NT2/D1 (cell line): ENCODE measurements around the gene MCM6.

ENCODE experiments used
- YY1 ChIP-seq: IDR thresholded peaks from 2 replicates; pipeline ENCODE4 v1.6.1; 2011; ENCODE audit not compliant: insufficient read length, insufficient read depth
- ZNF274 ChIP-seq: IDR thresholded peaks from 2 replicates; pipeline ENCODE4 v1.6.1; 2011; ENCODE audit warnings: mild to moderate bottlenecking, low read depth, low read length

DNA sequence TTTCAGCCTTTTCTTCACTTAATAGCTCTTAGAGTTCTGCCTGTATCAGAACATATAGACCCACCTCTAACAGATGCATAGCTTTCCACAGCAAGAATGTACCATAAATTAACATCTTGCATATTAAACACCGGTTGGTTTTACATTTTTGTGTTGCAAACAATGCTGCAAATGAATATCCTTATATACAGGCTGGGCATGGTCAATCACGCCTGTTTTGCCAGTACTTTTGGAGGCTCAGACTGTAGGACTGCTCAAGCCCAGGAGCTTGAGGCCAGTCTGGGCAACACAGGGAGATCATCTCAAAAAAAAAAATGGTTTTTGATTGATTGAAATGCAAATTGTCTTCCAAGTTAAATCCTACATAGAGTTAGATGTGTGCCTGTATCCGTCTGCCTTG, 37.7 kb downstream of the MCM6 start:
- no peak for TF ChIP-seq YY1
- TF ChIP-seq ZNF274: no peak
